Stimulated activated CD4-positive, alpha-beta T cell treated with anti-CD3 and anti-CD28 coated beads, Interleukin-4, amount 100 ng/mL, for 48 hours (primary cell): ENCODE measurements around the gene SLC9A4.
"Not testable (repeated sequence)": the region's sequence is repeated elsewhere in the genome, so short reads cannot be mapped to it uniquely, and the experiment has no call there.

ENCODE experiments used
- DNase-seq, 2 donors: peaks; one replicate each; pipeline ENCODE4 v3.0.0-alpha.2; 2020; ENCODE audit warnings: low read depth in 2 of 2

SLC9A4 gene

GRCh38 chr2:102550151-102550550 is 77.1 kb downstream of the SLC9A4 start:
- no peak for DNase-seq

- no peak for DNase-seq
These were observed 78.5 kb downstream of the SLC9A4 start for GRCh38 chr2:102551329-102552096.

- no peak for DNase-seq
These were observed 80.6 kb downstream of the SLC9A4 start for GRCh38 chr2:102553601-102554000.

GRCh38 chr2:102558463-102558862 is 85.4 kb downstream of the SLC9A4 start:
- DNase-seq = no peak

GRCh38 chr2:102562542-102562941 is 89.5 kb downstream of the SLC9A4 start:
- not testable (repeated sequence) for DNase-seq

GRCh38 chr2:102575888-102576287 is 102.9 kb downstream of the SLC9A4 start:
- no peak for DNase-seq

GRCh38 chr2:102578376-102578775 is 105.3 kb downstream of the SLC9A4 start:
- DNase-seq = no peak

GRCh38 chr2:102581911-102582310 is 108.9 kb downstream of the SLC9A4 start:
- no peak for DNase-seq

GRCh38 chr2:102582845-102583244 is 109.8 kb downstream of the SLC9A4 start:
- no peak for DNase-seq
